Liver (tissue), 3 donors: ENCODE data around the gene ERVV-1.

Experiments
- FOXA1 ChIP-seq: IDR thresholded peaks from 2 replicates; pipeline ENCODE4 v1.6.1; 2016; ENCODE audit warnings: antibody characterized with exemption
- JUND ChIP-seq, 2 donors: IDR thresholded peaks; 2 replicates each; pipeline ENCODE4 v1.6.1; 2016; ENCODE audit warnings: antibody characterized with exemption in 2 of 2
- TF ChIP-seq, protein P1 (sequence below): IDR thresholded peaks from 2 replicates; pipeline ENCODE4 v1.6.1; 2016; ENCODE audit warnings: antibody characterized with exemption, mild to moderate bottlenecking
- TF ChIP-seq, protein P2 (sequence below): fragments of 150-350 bp; IDR thresholded peaks from 2 replicates; pipeline ENCODE4 v1.5.1; 2017; ENCODE audit warnings: improper control_type of control experiment, low read depth, low read length; ENCODE audit not compliant: missing input control
- donor health status: healthy.
- donor health status: healthy.

DNA sequence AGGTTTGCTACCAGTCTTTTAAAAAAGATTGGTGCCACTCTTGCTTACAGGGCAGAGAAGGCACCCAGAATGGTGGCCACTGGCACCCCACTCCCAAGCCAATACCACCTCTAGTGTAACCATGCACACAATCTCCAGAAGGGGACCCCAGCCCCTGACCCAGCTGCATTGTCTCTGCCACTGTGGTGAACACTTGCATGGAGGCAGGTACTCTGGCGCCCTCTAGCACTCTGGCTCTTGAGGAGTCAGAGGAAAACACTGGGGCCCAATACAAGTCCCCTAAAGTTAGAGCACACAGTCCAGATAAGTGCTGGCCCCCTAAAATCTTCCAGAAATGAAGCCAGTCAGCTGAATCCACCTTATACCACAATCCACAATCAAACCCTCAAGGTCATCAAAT, 6.0 kb downstream of the ERVV-1 start:
- TF ChIP-seq JUND (IDR thresholded peaks at IDR 0.05) (no peak), FOXA1 (no peak)
- TF ChIP-seq, protein P1, sequence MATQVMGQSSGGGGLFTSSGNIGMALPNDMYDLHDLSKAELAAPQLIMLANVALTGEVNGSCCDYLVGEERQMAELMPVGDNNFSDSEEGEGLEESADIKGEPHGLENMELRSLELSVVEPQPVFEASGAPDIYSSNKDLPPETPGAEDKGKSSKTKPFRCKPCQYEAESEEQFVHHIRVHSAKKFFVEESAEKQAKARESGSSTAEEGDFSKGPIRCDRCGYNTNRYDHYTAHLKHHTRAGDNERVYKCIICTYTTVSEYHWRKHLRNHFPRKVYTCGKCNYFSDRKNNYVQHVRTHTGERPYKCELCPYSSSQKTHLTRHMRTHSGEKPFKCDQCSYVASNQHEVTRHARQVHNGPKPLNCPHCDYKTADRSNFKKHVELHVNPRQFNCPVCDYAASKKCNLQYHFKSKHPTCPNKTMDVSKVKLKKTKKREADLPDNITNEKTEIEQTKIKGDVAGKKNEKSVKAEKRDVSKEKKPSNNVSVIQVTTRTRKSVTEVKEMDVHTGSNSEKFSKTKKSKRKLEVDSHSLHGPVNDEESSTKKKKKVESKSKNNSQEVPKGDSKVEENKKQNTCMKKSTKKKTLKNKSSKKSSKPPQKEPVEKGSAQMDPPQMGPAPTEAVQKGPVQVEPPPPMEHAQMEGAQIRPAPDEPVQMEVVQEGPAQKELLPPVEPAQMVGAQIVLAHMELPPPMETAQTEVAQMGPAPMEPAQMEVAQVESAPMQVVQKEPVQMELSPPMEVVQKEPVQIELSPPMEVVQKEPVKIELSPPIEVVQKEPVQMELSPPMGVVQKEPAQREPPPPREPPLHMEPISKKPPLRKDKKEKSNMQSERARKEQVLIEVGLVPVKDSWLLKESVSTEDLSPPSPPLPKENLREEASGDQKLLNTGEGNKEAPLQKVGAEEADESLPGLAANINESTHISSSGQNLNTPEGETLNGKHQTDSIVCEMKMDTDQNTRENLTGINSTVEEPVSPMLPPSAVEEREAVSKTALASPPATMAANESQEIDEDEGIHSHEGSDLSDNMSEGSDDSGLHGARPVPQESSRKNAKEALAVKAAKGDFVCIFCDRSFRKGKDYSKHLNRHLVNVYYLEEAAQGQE: no peak
- TF ChIP-seq, protein P2, sequence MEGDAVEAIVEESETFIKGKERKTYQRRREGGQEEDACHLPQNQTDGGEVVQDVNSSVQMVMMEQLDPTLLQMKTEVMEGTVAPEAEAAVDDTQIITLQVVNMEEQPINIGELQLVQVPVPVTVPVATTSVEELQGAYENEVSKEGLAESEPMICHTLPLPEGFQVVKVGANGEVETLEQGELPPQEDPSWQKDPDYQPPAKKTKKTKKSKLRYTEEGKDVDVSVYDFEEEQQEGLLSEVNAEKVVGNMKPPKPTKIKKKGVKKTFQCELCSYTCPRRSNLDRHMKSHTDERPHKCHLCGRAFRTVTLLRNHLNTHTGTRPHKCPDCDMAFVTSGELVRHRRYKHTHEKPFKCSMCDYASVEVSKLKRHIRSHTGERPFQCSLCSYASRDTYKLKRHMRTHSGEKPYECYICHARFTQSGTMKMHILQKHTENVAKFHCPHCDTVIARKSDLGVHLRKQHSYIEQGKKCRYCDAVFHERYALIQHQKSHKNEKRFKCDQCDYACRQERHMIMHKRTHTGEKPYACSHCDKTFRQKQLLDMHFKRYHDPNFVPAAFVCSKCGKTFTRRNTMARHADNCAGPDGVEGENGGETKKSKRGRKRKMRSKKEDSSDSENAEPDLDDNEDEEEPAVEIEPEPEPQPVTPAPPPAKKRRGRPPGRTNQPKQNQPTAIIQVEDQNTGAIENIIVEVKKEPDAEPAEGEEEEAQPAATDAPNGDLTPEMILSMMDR: no peak
